Esophagus squamous epithelium (tissue), 4 donors: ENCODE data around the gene DNMT3A.

Experiments
- POLR2A ChIP-seq, 4 donors: fragments of 450-650 bp; IDR thresholded peaks; one replicate each; pipeline ENCODE4 v1.6.1; 2017; ENCODE audit warnings: antibody characterized with exemption in 4 of 4, mild to moderate bottlenecking in 4 of 4, moderate library complexity in 3 of 4
- TF ChIP-seq, protein P1 (sequence below), 6 experiments: fragments of 450-650 bp in 4 of 6; fragments of 200-600 bp in 2 of 6; sonication (generic) in 2 of 6; IDR thresholded peaks; one replicate each; pipeline ENCODE4 v1.5.1; 2016 to 2019; ENCODE audit warnings: antibody characterized with exemption in 6 of 6, mild to moderate bottlenecking in 4 of 6, moderate library complexity in 4 of 6

DNA sequence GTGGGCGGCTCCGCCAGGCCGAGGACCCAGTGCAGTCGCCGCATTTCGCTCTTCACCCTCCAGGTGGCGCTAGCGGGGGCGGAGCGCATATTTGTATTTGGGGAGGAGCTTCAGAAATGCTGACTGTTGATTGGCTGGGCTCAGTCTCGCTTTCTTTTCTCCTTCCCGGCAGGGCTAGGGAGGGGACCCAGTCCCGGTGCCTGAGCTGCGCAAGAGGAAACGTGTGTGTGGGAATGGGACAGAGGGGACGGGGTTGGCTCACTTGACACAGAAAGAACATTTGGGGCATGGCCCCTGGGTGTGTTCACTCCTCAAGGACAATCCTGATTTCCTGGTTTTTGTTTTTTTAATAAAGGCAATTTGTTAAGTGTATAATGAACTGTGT lies 20.3 kb upstream of the DNMT3A start:
- peak in 3 of 4 donors; percentile 47 to 80 (median 51) for TF ChIP-seq POLR2A (IDR thresholded peaks at IDR 0.05)
- TF ChIP-seq, protein P1, sequence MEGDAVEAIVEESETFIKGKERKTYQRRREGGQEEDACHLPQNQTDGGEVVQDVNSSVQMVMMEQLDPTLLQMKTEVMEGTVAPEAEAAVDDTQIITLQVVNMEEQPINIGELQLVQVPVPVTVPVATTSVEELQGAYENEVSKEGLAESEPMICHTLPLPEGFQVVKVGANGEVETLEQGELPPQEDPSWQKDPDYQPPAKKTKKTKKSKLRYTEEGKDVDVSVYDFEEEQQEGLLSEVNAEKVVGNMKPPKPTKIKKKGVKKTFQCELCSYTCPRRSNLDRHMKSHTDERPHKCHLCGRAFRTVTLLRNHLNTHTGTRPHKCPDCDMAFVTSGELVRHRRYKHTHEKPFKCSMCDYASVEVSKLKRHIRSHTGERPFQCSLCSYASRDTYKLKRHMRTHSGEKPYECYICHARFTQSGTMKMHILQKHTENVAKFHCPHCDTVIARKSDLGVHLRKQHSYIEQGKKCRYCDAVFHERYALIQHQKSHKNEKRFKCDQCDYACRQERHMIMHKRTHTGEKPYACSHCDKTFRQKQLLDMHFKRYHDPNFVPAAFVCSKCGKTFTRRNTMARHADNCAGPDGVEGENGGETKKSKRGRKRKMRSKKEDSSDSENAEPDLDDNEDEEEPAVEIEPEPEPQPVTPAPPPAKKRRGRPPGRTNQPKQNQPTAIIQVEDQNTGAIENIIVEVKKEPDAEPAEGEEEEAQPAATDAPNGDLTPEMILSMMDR (IDR thresholded peaks at IDR 0.05): peak; percentile 94 to 99 (median 96)
